Mesodermal cell (in vitro differentiated cells): ENCODE results near the gene CCKAR. TPM values are rescaled to one million over a fixed set of nuclear protein-coding genes. Genes with fewer than 3 reads are reported as not detected.
A peak's percentile ranks its signal among the peaks of the same experiment; 100 is the strongest.

Experiments
- H3K27ac ChIP-seq: 2 replicates; pipeline ENCODE4 v1.7.0; 2013; ENCODE audit warnings: mild to moderate bottlenecking, low read depth, low read length, moderate library complexity; ENCODE audit not compliant: severe bottlenecking
- H3K36me3 ChIP-seq: 2 replicates; pipeline ENCODE4 v1.7.1; 2013; ENCODE audit warnings: mild to moderate bottlenecking, low read length, moderate library complexity; ENCODE audit not compliant: control insufficient read depth, insufficient read depth
- H3K4me1 ChIP-seq: one replicate; pipeline ENCODE4 v1.7.1; 2013; ENCODE audit warnings: mild to moderate bottlenecking, low read length; ENCODE audit not compliant: insufficient read depth, control insufficient read depth, poor library complexity, severe bottlenecking
- H3K4me3 ChIP-seq: 2 replicates; pipeline ENCODE4 v1.7.0; 2013; ENCODE audit warnings: low read length, control low read depth, mild to moderate bottlenecking; ENCODE audit not compliant: insufficient read depth, poor library complexity, severe bottlenecking; ENCODE audit errors: extremely low read depth
- H3K9me3 ChIP-seq: 2 replicates; pipeline ENCODE4 v1.7.1; 2013; ENCODE audit warnings: mild to moderate bottlenecking, low read length, moderate library complexity; ENCODE audit not compliant: control insufficient read depth
- whole genome bisulfite sequencing, 2 experiments: methylation state at CpG; one replicate each; pipeline ENCODE4 v1.1.5; 2013; ENCODE audit warnings: missing lambda C conversion rate in 2 of 2; ENCODE audit not compliant: insufficient coverage in 2 of 2; 5-methylcytosine and 5-hydroxymethylcytosine counted together
- polyA plus RNA-seq, 2 experiments: library from polyadenylated mRNA; stranded (reverse); fragments of 50-300 nt; gene quantifications; one replicate each; pipeline ENCODE4 v1.2.3, GENCODE V29; 2013

CCKAR gene
- not detected for polyA plus RNA-seq (2013, experiment 1 of 2)
- 0.15 TPM for polyA plus RNA-seq (2013, experiment 2 of 2)

GRCh38 chr4:26490111-26490959 lies at the start of gene CCKAR:
Gene CCKAR (minus strand): TSS chr4:26490484. CDS start chr4:26490267, 217 bp downstream.
- WGBS, 2 experiments: 84 to 87% methylated on average over 17 to 19 of the region's 24 CpGs
- Histone ChIP-seq H3K27ac (no peak within 1 kb of the TSS), H3K36me3 (no peaks in the 10 kb centered on the region), H3K4me1 (no peaks in the 10 kb centered on the region), H3K9me3 (no peaks in the 10 kb centered on the region), H3K4me3 (no peak within 1 kb of the TSS)

- no CpG with 5 or more reads among the region's 2 CpGs for WGBS, 2 experiments
- H3K9me3 ChIP-seq: no peaks in the 10 kb centered on the region
- H3K4me3 ChIP-seq: no peak overlapping the region
- no peaks in the 10 kb centered on the region for H3K4me1 ChIP-seq
- no peaks in the 10 kb centered on the region for H3K36me3 ChIP-seq
- H3K27ac ChIP-seq: no peak overlapping the region
Measured at GRCh38 chr4:26533685-26534084, 43.4 kb upstream of the CCKAR start.

GRCh38 chr4:26531491-26532116 lies 41.3 kb upstream of the CCKAR start:
- WGBS, 2 experiments: 79 to 100% methylated on average over 1 to 4 of the region's 5 CpGs
- H3K9me3 ChIP-seq: no peaks in the 10 kb centered on the region

GRCh38 chr4:26530099-26530498 lies 39.8 kb upstream of the CCKAR start:
- no peaks in the 10 kb centered on the region for H3K9me3 ChIP-seq
- no peaks in the 10 kb centered on the region for H3K36me3 ChIP-seq
- WGBS, 2 experiments: 71 to 77% methylated on average over 3 of the region's 5 CpGs
- no peak overlapping the region for H3K27ac ChIP-seq
- no peak overlapping the region for H3K4me3 ChIP-seq
- H3K4me1 ChIP-seq: no peaks in the 10 kb centered on the region

More at GRCh38 chr4:26531491-26532116, 41.3 kb upstream of the CCKAR start:
- Histone ChIP-seq H3K36me3 (no peaks in the 10 kb centered on the region), H3K4me1 (no peaks in the 10 kb centered on the region), H3K27ac (no peak overlapping the region), H3K4me3 (no peak overlapping the region)

- no peaks in the 10 kb centered on the region for H3K4me1 ChIP-seq
- 71 to 100% methylated on average over 2 to 5 of the region's 5 CpGs for WGBS, 2 experiments
- no peak overlapping the region for H3K4me3 ChIP-seq
- H3K9me3 ChIP-seq: no peaks in the 10 kb centered on the region
- no peaks in the 10 kb centered on the region for H3K36me3 ChIP-seq
- no peak overlapping the region for H3K27ac ChIP-seq
Measured at GRCh38 chr4:26529479-26529878, 39.2 kb upstream of the CCKAR start.

- H3K27ac ChIP-seq: no peak overlapping the region
- H3K9me3 ChIP-seq: no peaks in the 10 kb centered on the region
- H3K4me3 ChIP-seq: no peak overlapping the region
- peaks cover 8% of the 10 kb centered on the region for H3K4me1 ChIP-seq
- 85 to 92% methylated on average over 2 of the region's 4 CpGs for WGBS, 2 experiments
- no peaks in the 10 kb centered on the region for H3K36me3 ChIP-seq
Measured at GRCh38 chr4:26525771-26526150, 35.5 kb upstream of the CCKAR start.

GRCh38 chr4:26525136-26525770 lies 35.0 kb upstream of the CCKAR start:
- Histone ChIP-seq H3K36me3 (no peaks in the 10 kb centered on the region), H3K4me1 (peaks cover 8% of the 10 kb centered on the region), H3K27ac (no peak overlapping the region), H3K4me3 (no peak overlapping the region), H3K9me3 (no peaks in the 10 kb centered on the region)
- WGBS, 2 experiments: 94 to 100% methylated on average over 2 of the region's 3 CpGs

- Histone ChIP-seq H3K4me3 (no peak overlapping the region), H3K4me1 (peaks cover 8% of the 10 kb centered on the region), H3K36me3 (no peaks in the 10 kb centered on the region), H3K27ac (no peak overlapping the region), H3K9me3 (no peaks in the 10 kb centered on the region)
- 91% methylated on average over 1 of the region's 1 CpG; no CpG with 5 or more reads in 1 of the 2 experiments for WGBS, 2 experiments
Measured at GRCh38 chr4:26524011-26524410, 33.7 kb upstream of the CCKAR start.

- H3K27ac ChIP-seq: no peak overlapping the region
- 60 to 79% methylated on average over 1 to 2 of the region's 3 CpGs for WGBS, 2 experiments
Measured at GRCh38 chr4:26522478-26522877, 32.2 kb upstream of the CCKAR start.

GRCh38 chr4:26520728-26521450 lies 30.6 kb upstream of the CCKAR start:
- 81 to 88% methylated on average over 6 of the region's 7 CpGs for WGBS, 2 experiments

More at GRCh38 chr4:26522478-26522877, 32.2 kb upstream of the CCKAR start:
- Histone ChIP-seq H3K9me3 (no peaks in the 10 kb centered on the region), H3K4me3 (no peak overlapping the region), H3K36me3 (no peaks in the 10 kb centered on the region), H3K4me1 (peaks cover 8% of the 10 kb centered on the region)

More at GRCh38 chr4:26520728-26521450, 30.6 kb upstream of the CCKAR start:
- Histone ChIP-seq H3K9me3 (no peaks in the 10 kb centered on the region), H3K4me1 (peaks cover 8% of the 10 kb centered on the region), H3K27ac (peak overlapping the region; percentile 4), H3K36me3 (no peaks in the 10 kb centered on the region), H3K4me3 (no peak overlapping the region)
